Sigmoid colon (tissue), 3 donors: ENCODE results near the gene TAF6L.

Source experiments
- POLR2A ChIP-seq, 2 donors: fragments of 450-650 bp; IDR thresholded peaks; one replicate each; pipeline ENCODE4 v1.6.1; 2016; ENCODE audit warnings: antibody characterized with exemption in 2 of 2, mild to moderate bottlenecking in 2 of 2, moderate library complexity in 2 of 2
- TF ChIP-seq, protein P1 (sequence below), 4 experiments: fragments of 450-650 bp in 3 of 4; fragments of 200-600 bp in 1 of 4; IDR thresholded peaks; one replicate each; pipeline ENCODE4 v1.5.1; 2016 to 2019; ENCODE audit warnings: antibody characterized with exemption in 4 of 4, mild to moderate bottlenecking in 3 of 4, moderate library complexity in 2 of 4

DNA sequence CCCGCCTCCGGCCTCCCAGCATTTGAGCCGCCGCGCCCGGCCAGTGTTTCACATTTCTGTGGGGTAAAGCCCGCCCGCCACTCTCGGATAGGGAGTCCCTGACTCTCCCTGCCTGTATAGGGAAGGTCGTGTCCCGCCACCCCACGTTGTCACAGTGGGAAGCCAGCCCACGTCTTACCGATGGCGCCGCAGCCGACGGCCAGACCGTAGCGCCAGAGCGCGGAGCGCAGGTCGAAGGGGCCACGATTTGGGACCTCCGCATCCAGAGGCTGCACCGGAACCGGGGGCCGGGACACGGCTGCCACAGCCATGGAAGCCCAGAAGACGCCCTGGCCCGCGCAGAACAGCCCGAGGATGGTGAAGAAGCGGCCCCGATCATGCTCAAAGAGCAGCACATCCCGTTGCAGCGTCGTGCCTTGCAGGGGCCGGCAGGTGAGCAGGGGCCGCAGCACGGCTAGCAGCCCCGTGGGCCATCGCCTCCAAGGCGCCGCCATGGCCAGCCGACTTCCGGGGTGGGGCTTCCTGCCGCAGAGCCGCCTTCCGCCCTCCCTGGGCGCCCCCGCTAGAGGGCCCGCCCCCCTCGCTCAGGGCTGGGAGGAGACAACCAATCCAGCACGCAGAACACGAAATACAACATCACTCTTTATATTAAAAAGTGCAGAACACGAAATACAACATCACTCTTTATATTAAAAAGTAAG is 20.5 kb downstream of the TAF6L start, which contains the start of gene TMEM223:
- TF ChIP-seq, protein P1, sequence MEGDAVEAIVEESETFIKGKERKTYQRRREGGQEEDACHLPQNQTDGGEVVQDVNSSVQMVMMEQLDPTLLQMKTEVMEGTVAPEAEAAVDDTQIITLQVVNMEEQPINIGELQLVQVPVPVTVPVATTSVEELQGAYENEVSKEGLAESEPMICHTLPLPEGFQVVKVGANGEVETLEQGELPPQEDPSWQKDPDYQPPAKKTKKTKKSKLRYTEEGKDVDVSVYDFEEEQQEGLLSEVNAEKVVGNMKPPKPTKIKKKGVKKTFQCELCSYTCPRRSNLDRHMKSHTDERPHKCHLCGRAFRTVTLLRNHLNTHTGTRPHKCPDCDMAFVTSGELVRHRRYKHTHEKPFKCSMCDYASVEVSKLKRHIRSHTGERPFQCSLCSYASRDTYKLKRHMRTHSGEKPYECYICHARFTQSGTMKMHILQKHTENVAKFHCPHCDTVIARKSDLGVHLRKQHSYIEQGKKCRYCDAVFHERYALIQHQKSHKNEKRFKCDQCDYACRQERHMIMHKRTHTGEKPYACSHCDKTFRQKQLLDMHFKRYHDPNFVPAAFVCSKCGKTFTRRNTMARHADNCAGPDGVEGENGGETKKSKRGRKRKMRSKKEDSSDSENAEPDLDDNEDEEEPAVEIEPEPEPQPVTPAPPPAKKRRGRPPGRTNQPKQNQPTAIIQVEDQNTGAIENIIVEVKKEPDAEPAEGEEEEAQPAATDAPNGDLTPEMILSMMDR (IDR thresholded peaks at IDR 0.05), result no peak
- peak; percentile 70 to 81 for TF ChIP-seq POLR2A (IDR thresholded peaks at IDR 0.05)
